HG02798 (cell line): ENCODE measurements around the gene TENM4.

ENCODE experiments used
- ATAC-seq: cut with Tn5 transposase; IDR thresholded peaks from one replicate; pipeline ENCODE4 v1.9.1; 2021; ENCODE audit warnings: mild to moderate bottlenecking; ENCODE audit not compliant: unreplicated experiment, poor library complexity

The TENM4 gene

GRCh38 chr11:78812513-78813293, 628.1 kb downstream of the TENM4 start:
- ATAC-seq = no peak

GRCh38 chr11:78810559-78811009, 630.2 kb downstream of the TENM4 start:
- ATAC-seq = no peak

GRCh38 chr11:78809931-78810541, 630.8 kb downstream of the TENM4 start:
- no peak for ATAC-seq

- ATAC-seq = no peak
Observed at GRCh38 chr11:78808923-78809322, 631.9 kb downstream of the TENM4 start.

GRCh38 chr11:78807351-78807750, 633.5 kb downstream of the TENM4 start:
- ATAC-seq = no peak

GRCh38 chr11:78806214-78807004, 634.4 kb downstream of the TENM4 start:
- ATAC-seq = no peak

GRCh38 chr11:78804991-78805390, 635.8 kb downstream of the TENM4 start:
- ATAC-seq = no peak

- ATAC-seq = no peak
Observed at GRCh38 chr11:78803995-78804394, 636.8 kb downstream of the TENM4 start.

GRCh38 chr11:78802058-78802761, 638.6 kb downstream of the TENM4 start:
- no peak for ATAC-seq

GRCh38 chr11:78801161-78801884, 639.5 kb downstream of the TENM4 start:
- ATAC-seq = no peak

- no peak for ATAC-seq
Observed at GRCh38 chr11:78800756-78801155, 640.1 kb downstream of the TENM4 start.

- no peak for ATAC-seq
Observed at GRCh38 chr11:78800096-78800690, 640.6 kb downstream of the TENM4 start.

- peak; percentile 89 for ATAC-seq
Observed at GRCh38 chr11:78798663-78799062, 642.2 kb downstream of the TENM4 start.

- no peak for ATAC-seq
Observed at GRCh38 chr11:78797559-78797958, 643.3 kb downstream of the TENM4 start.

GRCh38 chr11:78796956-78797355, 643.9 kb downstream of the TENM4 start:
- no peak for ATAC-seq

- no peak for ATAC-seq
Observed at GRCh38 chr11:78795621-78796261, 645.1 kb downstream of the TENM4 start.

- no peak for ATAC-seq
Observed at GRCh38 chr11:78791964-78792363, 648.9 kb downstream of the TENM4 start.

- ATAC-seq = no peak
Observed at GRCh38 chr11:78791254-78791653, 649.6 kb downstream of the TENM4 start.

GRCh38 chr11:78790784-78791183, 650.0 kb downstream of the TENM4 start:
- ATAC-seq = no peak
